HepG2 (cell line): Measurements from ENCODE around the gene FAF1. TPM values are rescaled to one million over a fixed set of nuclear protein-coding genes. Genes with fewer than 3 reads are reported as not detected.

Experiments used
- ATAC-seq: fragments of 200-7000 bp; cut with Tn5 transposase; 3 replicates; pipeline ENCODE4 v1.9.1; 2020; ENCODE audit warnings: mild to moderate bottlenecking, moderate library complexity
- BruUV-seq: library from RNA; stranded (reverse); fragments of 400-500 nt; replicated peaks from 2 replicates; lab custom pipeline; 2021; lab: Mats Ljungman, UMichigan
- CTCF ChIA-PET: fragments of 300-600 bp; formaldehyde crosslinking; extraction: SDS; loops from one replicate; lab custom pipeline; 2021; ENCODE audit warnings: low total read pairs, inconsistent platforms, low intra/inter-chr PET ratio; lab: Yijun Ruan, JAX
- POLR2A ChIA-PET: fragments of 350-600 bp; sonication (Branson Sonifier 250); formaldehyde crosslinking; loops from one replicate; lab custom pipeline; 2020; ENCODE audit warnings: antibody characterized with exemption, inconsistent platforms; lab: Yijun Ruan, JAX
- DNase-seq: peaks from one replicate; pipeline ENCODE4 v3.0.0-alpha.2; 2015; ENCODE audit warnings: low spot score
- FAIRE-seq: peaks from 3 replicates; lab custom pipeline; 2011; peaks lifted over from hg19 to GRCh38; lab: Jason Lieb, UNC
- H2AFZ ChIP-seq: one replicate; pipeline ENCODE4 v1.6.1; 2011; ENCODE audit warnings: low read length, inconsistent platforms
- H3K27ac ChIP-seq: fragments of 300-600 bp; 3 replicates; pipeline ENCODE4 v1.8.0; 2011; ENCODE audit warnings: mixed run types, mild to moderate bottlenecking, mixed read lengths, low read length, inconsistent platforms; ENCODE audit not compliant: insufficient read depth; ENCODE audit errors: extremely low read length
- H3K27me3 ChIP-seq, 2 experiments: fragments of 200-600 bp in 1 of 2; 2 replicates in 1 of 2; 3 replicates in 1 of 2; pipeline versions ENCODE4 v1.6.0 to v1.8.0; 2011; ENCODE audit warnings: low read length in 2 of 2, mild to moderate bottlenecking in 2 of 2, moderate library complexity in 2 of 2, inconsistent platforms in 1 of 2; ENCODE audit not compliant: insufficient read depth in 2 of 2, control insufficient read depth in 1 of 2
- H3K36me3 ChIP-seq, 2 experiments: fragments of 200-600 bp in 1 of 2; replicated peaks in 1 of 2; 2 replicates in 1 of 2; 3 replicates in 1 of 2; pipeline versions ENCODE4 v1.5.1 to v1.8.0; 2011; ENCODE audit warnings: low read length in 2 of 2, inconsistent platforms in 1 of 2; ENCODE audit not compliant: insufficient read depth in 2 of 2, control insufficient read depth in 1 of 2
- H3K4me1 ChIP-seq: 2 replicates; pipeline ENCODE4 v1.5.1; 2012; ENCODE audit warnings: low read length, inconsistent platforms; ENCODE audit not compliant: insufficient read depth
- H3K4me2 ChIP-seq: 2 replicates; pipeline ENCODE4 v1.6.0; 2011; ENCODE audit warnings: low read depth, low read length, inconsistent platforms
- H3K4me3 ChIP-seq, 3 experiments: fragments of 200-600 bp in 1 of 3; sonication (generic), shearing (Covaris generic) in 1 of 3; replicated peaks in 1 of 3; 2 replicates each; pipeline ENCODE4 v1.5.1; 2011 to 2016; ENCODE audit warnings: low read length in 3 of 3, inconsistent platforms in 2 of 3, low read depth in 2 of 3, mild to moderate bottlenecking in 2 of 3, control low read depth in 1 of 3, mixed read lengths in 1 of 3; ENCODE audit not compliant: insufficient read depth in 1 of 3
- H3K79me2 ChIP-seq: one replicate; pipeline ENCODE4 v1.6.1; 2011; ENCODE audit warnings: low read length, inconsistent platforms; ENCODE audit not compliant: insufficient read depth
- H3K9ac ChIP-seq: 2 replicates; pipeline ENCODE4 v1.6.0; 2011; ENCODE audit warnings: mild to moderate bottlenecking, low read depth, low read length, inconsistent platforms; ENCODE audit not compliant: insufficient read depth
- H3K9me3 ChIP-seq: 2 replicates; pipeline ENCODE4 v1.5.1; 2012; ENCODE audit warnings: mild to moderate bottlenecking, low read length
- H4K20me1 ChIP-seq: 2 replicates; pipeline ENCODE4 v1.6.0; 2011; ENCODE audit warnings: inconsistent platforms, mild to moderate bottlenecking, low read length, moderate library complexity; ENCODE audit not compliant: insufficient read depth
- AGO2 ChIP-seq: fragments of 200-400 bp; formaldehyde crosslinking; optimal IDR thresholded peaks from 2 replicates; pipeline ENCODE3; 2017; ENCODE audit warnings: mild to moderate bottlenecking, low read depth, low read length, moderate library complexity
- FOXJ3 ChIP-seq: sonication (generic); formaldehyde crosslinking; IDR thresholded peaks from 2 replicates; pipeline ENCODE4 v1.4.0; 2020; ENCODE audit warnings: missing genetic modification reagents, mild to moderate bottlenecking, borderline replicate concordance
- RBM39 ChIP-seq: fragments of 200-400 bp; formaldehyde crosslinking; IDR thresholded peaks from one replicate; pipeline ENCODE4 v1.6.1; 2018; ENCODE audit warnings: antibody characterized with exemption, mild to moderate bottlenecking, low read depth, low read length; ENCODE audit not compliant: poor library complexity, severe bottlenecking
- SNAPC2 ChIP-seq: sonication (generic); formaldehyde crosslinking; IDR thresholded peaks from 2 replicates; pipeline ENCODE4 v1.8.1; 2022; ENCODE audit warnings: mild to moderate bottlenecking, missing genetic modification reagents
- SYNCRIP ChIP-seq: fragments of 200-400 bp; formaldehyde crosslinking; IDR thresholded peaks from 2 replicates; pipeline ENCODE4 v1.6.1; 2018; ENCODE audit warnings: mild to moderate bottlenecking, low read depth, low read length; ENCODE audit not compliant: insufficient read depth
- ZBTB8A ChIP-seq: sonication (generic); formaldehyde crosslinking; IDR thresholded peaks from 2 replicates; pipeline ENCODE4 v1.4.0; 2020; ENCODE audit warnings: mild to moderate bottlenecking, low read depth, missing genetic modification reagents, borderline replicate concordance
- ZEB1 ChIP-seq: IDR thresholded peaks from 2 replicates; pipeline ENCODE4 v1.6.1; 2012; ENCODE audit warnings: mild to moderate bottlenecking, low read depth, inconsistent platforms; ENCODE audit not compliant: insufficient replicate concordance
- ZMYM3 ChIP-seq: sonication (generic); formaldehyde crosslinking; IDR thresholded peaks from 2 replicates; pipeline ENCODE4 v1.5.1; 2020; ENCODE audit warnings: mild to moderate bottlenecking, missing genetic modification reagents
- ZNF781 ChIP-seq: sonication (generic); formaldehyde crosslinking; IDR thresholded peaks from 2 replicates; pipeline ENCODE4 v1.5.1; 2020; ENCODE audit warnings: borderline replicate concordance, mild to moderate bottlenecking, missing genetic modification reagents; ENCODE audit errors: not compliant biosample characterization
- ZNF883 ChIP-seq: sonication (generic); formaldehyde crosslinking; IDR thresholded peaks from 2 replicates; pipeline ENCODE4 v1.5.1; 2020; ENCODE audit warnings: mild to moderate bottlenecking, missing genetic modification reagents; ENCODE audit errors: not compliant biosample characterization
- WGBS: methylation state at CpG from one replicate; pipeline ENCODE4 v1.1.6; 2017; ENCODE audit warnings: low lambda C conversion rate; 5-methylcytosine and 5-hydroxymethylcytosine counted together
- in situ Hi-C: cut with HindIII; loops from 2 replicates; pipeline ENCODE4 v1.10.0; 2017; ENCODE audit warnings: low pct_unique_long_range_greater_than_20kb; ENCODE audit not compliant: extremely low pct_ligation_motif_present
- intact Hi-C: fragments of 100-400 bp; cut with micrococcal nuclease; formaldehyde crosslinking; loops from one replicate; pipeline ENCODE4 v1.10.0; 2022; ENCODE audit not compliant: unreplicated experiment
- polyA plus RNA-seq, 8 experiments: library from polyadenylated mRNA; depleted of rRNA in 3 of 8; stranded (reverse) in 7 of 8; unstranded in 1 of 8; fragments of >200 nt; fragmentation: Illumina TruSeq in 4 of 8; extraction: Trizol in 4 of 8; gene quantifications; 2 replicates each; pipeline versions ENCODE4 v1.2.1 to v1.2.3, GENCODE V29; 2011 to 2016; ENCODE audit warnings: low read depth in 4 of 8, missing spikeins in 1 of 8, mixed read lengths in 1 of 8; ENCODE audit not compliant: insufficient read depth in 1 of 8
- total RNA-seq, 5 experiments: library from RNA; depleted of rRNA; stranded (reverse); fragments of >200 nt; fragmentation: Illumina TruSeq; extraction: Trizol; gene quantifications; 2 replicates each; pipeline ENCODE4 v1.2.3, GENCODE V29; 2016; ENCODE audit warnings: low read depth in 1 of 5
- TF ChIP-seq, protein P1 (sequence below): sonication (generic); formaldehyde crosslinking; IDR thresholded peaks from 2 replicates; pipeline ENCODE4 v1.4.0; 2020; ENCODE audit warnings: mild to moderate bottlenecking, missing genetic modification reagents, borderline replicate concordance
- TF ChIP-seq, protein P2 (sequence below): sonication (generic); formaldehyde crosslinking; IDR thresholded peaks from 2 replicates; pipeline ENCODE4 v1.5.1; 2020; ENCODE audit warnings: mild to moderate bottlenecking, moderate library complexity, missing genetic modification reagents

The FAF1 gene
- total and polyA plus RNA-seq, 2 of the 13 experiments (the other 11 are each of a cell fraction or from before 2014, with no cell fraction given) = 19.4 to 63.3 TPM

DNA sequence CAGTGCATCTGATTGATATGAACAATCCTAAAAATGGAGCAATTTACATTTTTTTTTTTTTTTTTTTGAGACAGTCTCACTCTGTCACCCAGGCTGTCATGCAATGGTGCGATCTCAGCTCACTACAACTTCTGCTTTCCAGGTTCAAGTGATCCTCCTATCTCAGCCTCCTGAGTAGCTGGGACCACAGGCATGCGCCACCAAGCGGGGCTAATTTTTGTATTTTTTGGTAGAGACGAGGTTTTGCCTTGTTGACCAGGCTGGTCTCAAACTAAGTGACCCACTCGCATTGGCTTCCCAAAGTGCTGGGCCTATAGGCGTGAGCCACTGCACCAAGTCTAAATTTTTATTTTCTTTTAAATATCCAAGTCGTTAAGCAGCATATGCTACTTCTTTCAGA is 109.0 kb downstream of the FAF1 start:
- DNase-seq (no peak), FAIRE-seq (no peak), ATAC-seq (no peak)
- no peak overlapping the region for H2AFZ ChIP-seq
- BruUV-seq = no TSS peak
- WGBS = 96% methylated on average over 7 of the region's 7 CpGs
- intact Hi-C loops (loop anchor here (10.0 kb wide), 1 partner anchor 76 kb away; no protein-coding TSS in a partner anchor), in situ Hi-C loops (no loop called here)
- no peaks in the 10 kb centered on the region for H4K20me1 ChIP-seq
- H3K9ac ChIP-seq = no peak overlapping the region
- H3K27ac ChIP-seq = no peak overlapping the region
- TF ChIP-seq ZNF883 (CRISPR knock-in tag) = no peak
- no peak for TF ChIP-seq ZMYM3 (CRISPR knock-in tag)
- TF ChIP-seq SNAPC2 (CRISPR knock-in tag) = no peak
- TF ChIP-seq FOXJ3 (CRISPR knock-in tag) = no peak
- TF ChIP-seq RBM39 = no peak
- TF ChIP-seq ZEB1 = no peak
- TF ChIP-seq ZNF781 (CRISPR knock-in tag) = no peak
- no peak for TF ChIP-seq SYNCRIP
- no peak for TF ChIP-seq ZBTB8A (CRISPR knock-in tag)
- H3K27me3 ChIP-seq = no peaks in the 10 kb centered on the region
- H3K9me3 ChIP-seq = no peaks in the 10 kb centered on the region
- H3K4me2 ChIP-seq = no peak overlapping the region
- CTCF ChIA-PET = no interaction called here
- POLR2A ChIA-PET = interaction anchor here (0.6 kb wide), 1 partner anchor 407 kb away, joined by 4 read pairs; no protein-coding TSS in a partner anchor
- no peak overlapping the region for H3K4me3 ChIP-seq
- no peaks in the 10 kb centered on the region for H3K36me3 ChIP-seq
- peaks cover 4% of the 10 kb centered on the region for H3K79me2 ChIP-seq
- H3K4me1 ChIP-seq = peaks cover 58% of the 10 kb centered on the region

DNA sequence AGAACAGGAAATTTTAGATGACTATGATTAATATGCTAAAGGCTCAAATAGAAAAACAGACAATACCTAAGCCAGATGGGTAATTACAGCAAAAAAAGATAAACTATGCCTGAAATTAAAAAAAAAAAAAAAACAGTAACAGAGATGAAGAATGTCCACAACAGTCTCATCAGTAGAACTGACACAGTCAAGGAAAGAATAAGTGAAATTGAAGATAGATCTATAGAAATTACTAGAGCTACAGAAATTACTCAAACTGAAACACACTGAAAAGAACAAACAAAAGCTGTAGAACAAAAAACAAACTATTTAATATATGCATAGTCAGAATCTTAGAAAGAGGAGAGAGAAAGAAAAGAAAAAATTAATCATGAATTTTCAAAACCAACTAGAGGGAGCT is 112.8 kb downstream of the FAF1 start:
- H3K4me2 ChIP-seq = no peak overlapping the region
- no TSS peak for BruUV-seq
- H3K9ac ChIP-seq = no peak overlapping the region
- peaks cover 30% of the 10 kb centered on the region for H3K4me1 ChIP-seq
- FAIRE-seq (no peak), DNase-seq (no peak), ATAC-seq (no peak)
- no peak overlapping the region for H3K27ac ChIP-seq
- TF ChIP-seq, protein P1, sequence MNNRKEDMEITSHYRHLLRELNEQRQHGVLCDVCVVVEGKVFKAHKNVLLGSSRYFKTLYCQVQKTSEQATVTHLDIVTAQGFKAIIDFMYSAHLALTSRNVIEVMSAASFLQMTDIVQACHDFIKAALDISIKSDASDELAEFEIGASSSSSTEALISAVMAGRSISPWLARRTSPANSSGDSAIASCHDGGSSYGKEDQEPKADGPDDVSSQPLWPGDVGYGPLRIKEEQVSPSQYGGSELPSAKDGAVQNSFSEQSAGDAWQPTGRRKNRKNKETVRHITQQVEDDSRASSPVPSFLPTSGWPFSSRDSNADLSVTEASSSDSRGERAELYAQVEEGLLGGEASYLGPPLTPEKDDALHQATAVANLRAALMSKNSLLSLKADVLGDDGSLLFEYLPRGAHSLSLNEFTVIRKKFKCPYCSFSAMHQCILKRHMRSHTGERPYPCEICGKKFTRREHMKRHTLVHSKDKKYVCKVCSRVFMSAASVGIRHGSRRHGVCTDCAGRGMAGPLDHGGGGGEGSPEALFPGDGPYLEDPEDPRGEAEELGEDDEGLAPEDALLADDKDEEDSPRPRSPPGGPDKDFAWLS (CRISPR knock-in tag) = no peak
- TF ChIP-seq, protein P2, sequence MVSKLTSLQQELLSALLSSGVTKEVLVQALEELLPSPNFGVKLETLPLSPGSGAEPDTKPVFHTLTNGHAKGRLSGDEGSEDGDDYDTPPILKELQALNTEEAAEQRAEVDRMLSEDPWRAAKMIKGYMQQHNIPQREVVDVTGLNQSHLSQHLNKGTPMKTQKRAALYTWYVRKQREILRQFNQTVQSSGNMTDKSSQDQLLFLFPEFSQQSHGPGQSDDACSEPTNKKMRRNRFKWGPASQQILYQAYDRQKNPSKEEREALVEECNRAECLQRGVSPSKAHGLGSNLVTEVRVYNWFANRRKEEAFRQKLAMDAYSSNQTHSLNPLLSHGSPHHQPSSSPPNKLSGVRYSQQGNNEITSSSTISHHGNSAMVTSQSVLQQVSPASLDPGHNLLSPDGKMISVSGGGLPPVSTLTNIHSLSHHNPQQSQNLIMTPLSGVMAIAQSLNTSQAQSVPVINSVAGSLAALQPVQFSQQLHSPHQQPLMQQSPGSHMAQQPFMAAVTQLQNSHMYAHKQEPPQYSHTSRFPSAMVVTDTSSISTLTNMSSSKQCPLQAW (CRISPR knock-in tag) = no peak
- TF ChIP-seq AGO2 = no peak
- no peaks in the 10 kb centered on the region for H3K9me3 ChIP-seq
- no peaks in the 10 kb centered on the region for H3K36me3 ChIP-seq
- ChIA-PET POLR2A (no interaction called here), CTCF (no interaction called here)
- intact Hi-C loops (no loop called here), in situ Hi-C loops (no loop called here)
- H3K27me3 ChIP-seq = no peaks in the 10 kb centered on the region
- H4K20me1 ChIP-seq = no peaks in the 10 kb centered on the region
- no peak overlapping the region for H2AFZ ChIP-seq
- no peak overlapping the region for H3K4me3 ChIP-seq
- H3K79me2 ChIP-seq = peaks cover 4% of the 10 kb centered on the region
